Vagina (tissue), 2 donors: ENCODE measurements around the gene NFKBIA.

Experiments
- POLR2A ChIP-seq, 2 donors: fragments of 450-650 bp; IDR thresholded peaks; one replicate each; pipeline ENCODE4 v1.6.1; 2017; ENCODE audit warnings: antibody characterized with exemption in 2 of 2, mild to moderate bottlenecking in 2 of 2, moderate library complexity in 2 of 2
- POLR2AphosphoS5 ChIP-seq, 2 donors: sonication (generic); formaldehyde crosslinking; IDR thresholded peaks; one replicate each; pipeline ENCODE4 v1.9.0; 2017; ENCODE audit warnings: antibody characterized with exemption in 2 of 2, mild to moderate bottlenecking in 2 of 2, low read depth in 1 of 2; ENCODE audit not compliant: insufficient read depth in 1 of 2
- TF ChIP-seq, protein P1 (sequence below), 3 experiments: fragments of 450-650 bp in 2 of 3; fragments of 200-600 bp in 1 of 3; sonication (generic) in 1 of 3; IDR thresholded peaks; one replicate each; pipeline ENCODE4 v1.5.1; 2017 to 2019; ENCODE audit warnings: antibody characterized with exemption in 3 of 3, mild to moderate bottlenecking in 2 of 3, moderate library complexity in 2 of 3

DNA sequence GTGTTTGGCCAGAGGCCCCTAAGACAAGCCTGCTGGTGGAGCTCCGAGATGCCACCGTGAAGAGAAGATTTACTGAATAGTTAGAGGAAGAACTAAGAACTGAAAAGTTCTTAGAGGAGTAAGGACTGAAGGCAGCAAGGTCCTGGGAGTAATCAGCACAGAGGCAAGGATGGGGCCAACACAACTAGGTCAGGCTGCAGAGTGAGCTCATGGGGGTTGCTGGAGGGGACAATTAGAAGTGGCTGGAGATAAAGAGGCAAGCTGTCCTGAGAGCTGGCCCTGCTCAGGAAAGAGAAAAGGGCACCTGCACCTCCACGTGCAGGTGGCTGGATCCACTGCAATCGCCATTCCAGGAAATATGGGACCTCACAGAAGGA, 52.7 kb downstream of the NFKBIA start:
- TF ChIP-seq, protein P1, sequence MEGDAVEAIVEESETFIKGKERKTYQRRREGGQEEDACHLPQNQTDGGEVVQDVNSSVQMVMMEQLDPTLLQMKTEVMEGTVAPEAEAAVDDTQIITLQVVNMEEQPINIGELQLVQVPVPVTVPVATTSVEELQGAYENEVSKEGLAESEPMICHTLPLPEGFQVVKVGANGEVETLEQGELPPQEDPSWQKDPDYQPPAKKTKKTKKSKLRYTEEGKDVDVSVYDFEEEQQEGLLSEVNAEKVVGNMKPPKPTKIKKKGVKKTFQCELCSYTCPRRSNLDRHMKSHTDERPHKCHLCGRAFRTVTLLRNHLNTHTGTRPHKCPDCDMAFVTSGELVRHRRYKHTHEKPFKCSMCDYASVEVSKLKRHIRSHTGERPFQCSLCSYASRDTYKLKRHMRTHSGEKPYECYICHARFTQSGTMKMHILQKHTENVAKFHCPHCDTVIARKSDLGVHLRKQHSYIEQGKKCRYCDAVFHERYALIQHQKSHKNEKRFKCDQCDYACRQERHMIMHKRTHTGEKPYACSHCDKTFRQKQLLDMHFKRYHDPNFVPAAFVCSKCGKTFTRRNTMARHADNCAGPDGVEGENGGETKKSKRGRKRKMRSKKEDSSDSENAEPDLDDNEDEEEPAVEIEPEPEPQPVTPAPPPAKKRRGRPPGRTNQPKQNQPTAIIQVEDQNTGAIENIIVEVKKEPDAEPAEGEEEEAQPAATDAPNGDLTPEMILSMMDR (IDR thresholded peaks at IDR 0.05) = no peak
- TF ChIP-seq POLR2AphosphoS5 (IDR thresholded peaks at IDR 0.05; ENCODE audit: insufficient read depth in 1 of 2, low read depth in 1 of 2) (no peak), POLR2A (IDR thresholded peaks at IDR 0.05) (no peak)
